NCI-H128 (cell line): Measurements from ENCODE around the gene VAMP2.
A peak's percentile ranks its signal among the peaks of the same experiment; 100 is the strongest.
"Not testable (repeated sequence)": the region's sequence is repeated elsewhere in the genome, so short reads cannot be mapped to it uniquely, and the experiment has no call there.

Experiments used
- DNase-seq: peaks from one replicate; lab custom pipeline; 2025; ENCODE audit not compliant: unreplicated experiment; lab: John Stamatoyannopoulos, UW

The VAMP2 gene

GRCh38 chr17:8176197-8176940, 13.6 kb upstream of the VAMP2 start, which contains the start of gene TMEM107:
TSS of gene TMEM107 (minus strand) at chr17:8176380. CDS start at chr17:8176286, 94 bp downstream.
- peak; percentile 63 for DNase-seq

- DNase-seq: no peak
These were observed 13.0 kb upstream of the VAMP2 start for GRCh38 chr17:8175795-8176196.

- DNase-seq: no peak
These were observed 11.1 kb upstream of the VAMP2 start for GRCh38 chr17:8173871-8174322.

DNA sequence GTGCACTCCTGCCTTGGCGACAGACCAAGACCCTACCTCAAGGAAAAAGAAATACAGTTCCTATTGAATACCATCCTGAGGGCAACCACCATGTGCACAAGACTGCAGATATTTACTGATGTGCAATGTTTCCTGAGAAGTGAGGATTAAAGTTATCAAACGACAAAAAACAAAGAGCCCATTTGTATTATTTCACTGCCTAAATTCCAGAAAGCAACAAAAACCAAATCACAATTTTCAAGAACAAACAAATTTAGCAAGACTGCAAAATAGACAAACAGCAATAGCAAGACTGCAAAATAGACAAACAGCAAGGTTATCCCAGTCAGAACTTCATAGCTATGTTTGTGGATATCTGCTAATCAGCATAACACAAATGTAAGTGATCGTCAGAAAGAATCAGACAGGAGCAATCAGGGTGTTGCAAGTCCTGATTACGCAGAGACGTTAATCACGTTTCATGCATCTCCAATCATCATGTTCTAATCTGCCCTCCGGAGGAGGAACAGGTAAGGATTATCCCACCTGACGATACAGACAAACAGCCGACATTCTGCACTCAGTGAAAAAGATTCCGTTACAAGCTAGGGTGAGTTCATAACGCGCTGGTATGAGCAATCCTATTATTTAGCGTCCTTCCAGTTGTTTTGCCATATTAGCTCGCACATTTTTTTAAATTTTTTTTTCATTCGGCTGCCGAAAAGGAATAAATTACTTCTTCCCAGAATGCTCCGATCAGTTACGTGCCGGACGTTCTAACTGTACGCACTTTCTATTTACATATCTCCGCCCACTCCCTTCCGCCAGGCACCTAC, 10.5 kb upstream of the VAMP2 start:
- peak; percentile 76 for DNase-seq

GRCh38 chr17:8170186-8170585, 7.4 kb upstream of the VAMP2 start:
- not testable (repeated sequence) for DNase-seq

GRCh38 chr17:8167526-8167925, 4.8 kb upstream of the VAMP2 start:
- DNase-seq: no peak

DNA sequence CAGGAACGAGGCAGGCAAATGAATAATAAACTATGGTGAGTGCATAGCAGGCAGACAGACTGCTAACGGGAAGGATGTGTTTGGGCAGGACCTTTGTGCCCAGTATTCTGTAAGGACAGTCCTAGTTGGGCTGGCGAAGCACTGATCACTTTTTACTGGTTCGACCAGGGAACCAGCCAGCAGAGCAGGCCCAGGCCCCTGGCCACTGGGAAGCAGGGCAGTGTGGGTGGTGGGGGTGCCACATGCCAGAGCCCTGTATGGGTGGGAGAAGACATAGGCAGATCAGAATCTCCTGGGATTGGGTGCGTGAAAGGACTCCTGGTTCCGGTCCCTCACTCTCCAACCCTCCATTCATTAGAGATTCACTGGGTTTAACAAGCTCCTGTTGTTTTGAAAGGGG, 4.0 kb upstream of the VAMP2 start:
- no peak for DNase-seq

DNA sequence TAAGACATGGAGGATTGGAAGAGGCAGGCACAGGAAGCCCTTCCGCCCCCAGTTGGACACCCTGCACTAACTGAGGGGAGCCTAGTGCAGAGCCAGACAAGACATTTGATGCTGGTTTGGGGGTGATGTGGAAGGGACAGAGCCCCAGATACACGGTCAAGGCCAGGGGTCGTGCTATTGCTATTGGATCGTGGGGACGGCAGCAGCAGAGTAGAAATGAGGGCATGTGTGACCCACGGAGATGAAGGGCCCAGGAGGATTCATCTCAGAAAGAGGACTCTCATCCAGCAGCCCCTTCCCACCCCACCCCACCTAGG, 2.0 kb upstream of the VAMP2 start:
- DNase-seq: no peak

GRCh38 chr17:8163978-8164814, 1.4 kb upstream of the VAMP2 start:
- DNase-seq: no peak

DNA sequence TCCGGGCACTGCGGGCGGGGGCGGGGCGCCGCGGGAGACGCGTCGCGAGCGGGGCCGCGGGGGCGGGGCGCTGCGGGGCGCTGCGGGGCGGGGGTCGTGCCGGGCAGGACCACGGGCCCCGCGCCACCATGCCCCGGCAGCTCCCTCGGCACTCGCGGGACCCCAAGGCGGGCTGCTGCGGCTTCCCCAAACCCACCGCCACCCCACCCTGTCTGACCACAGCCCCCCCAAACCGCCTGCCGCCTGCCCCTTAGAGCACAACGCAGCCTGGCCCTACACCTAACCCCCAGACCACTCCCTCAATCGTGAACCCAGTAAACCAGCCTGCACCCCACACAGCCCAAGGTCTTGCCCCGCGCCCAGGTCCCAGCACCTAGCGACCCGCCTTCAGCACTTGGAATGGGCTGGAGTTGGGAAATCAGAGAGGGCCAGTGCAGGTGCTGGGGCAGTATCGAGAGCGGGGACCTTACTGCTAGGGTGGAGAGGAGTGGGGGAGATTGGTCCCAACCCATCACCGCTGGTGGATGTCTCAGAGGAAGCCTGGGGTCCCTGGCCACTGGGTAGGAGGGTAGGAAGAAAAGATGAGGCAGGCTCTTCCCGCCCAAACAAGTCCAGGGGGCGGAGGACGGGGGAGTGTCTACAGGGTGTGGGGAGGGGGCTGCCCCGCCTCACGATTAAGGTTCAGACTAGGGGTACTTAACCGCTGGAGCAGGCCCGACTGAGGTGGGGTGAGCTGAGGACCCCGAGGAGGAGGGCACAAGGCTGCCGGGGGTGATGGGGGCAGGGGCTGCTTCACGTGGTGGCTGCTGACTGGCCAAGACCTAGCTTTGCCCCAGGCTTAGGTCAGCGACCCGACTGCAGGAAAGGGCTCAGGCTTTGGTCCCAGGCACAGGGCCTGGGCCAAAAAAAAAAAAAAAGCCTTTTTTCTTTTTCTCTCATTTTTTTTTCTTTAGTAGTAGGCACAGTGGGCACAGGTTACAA, 539 bp upstream of the VAMP2 start:
- DNase-seq: no peak

DNA sequence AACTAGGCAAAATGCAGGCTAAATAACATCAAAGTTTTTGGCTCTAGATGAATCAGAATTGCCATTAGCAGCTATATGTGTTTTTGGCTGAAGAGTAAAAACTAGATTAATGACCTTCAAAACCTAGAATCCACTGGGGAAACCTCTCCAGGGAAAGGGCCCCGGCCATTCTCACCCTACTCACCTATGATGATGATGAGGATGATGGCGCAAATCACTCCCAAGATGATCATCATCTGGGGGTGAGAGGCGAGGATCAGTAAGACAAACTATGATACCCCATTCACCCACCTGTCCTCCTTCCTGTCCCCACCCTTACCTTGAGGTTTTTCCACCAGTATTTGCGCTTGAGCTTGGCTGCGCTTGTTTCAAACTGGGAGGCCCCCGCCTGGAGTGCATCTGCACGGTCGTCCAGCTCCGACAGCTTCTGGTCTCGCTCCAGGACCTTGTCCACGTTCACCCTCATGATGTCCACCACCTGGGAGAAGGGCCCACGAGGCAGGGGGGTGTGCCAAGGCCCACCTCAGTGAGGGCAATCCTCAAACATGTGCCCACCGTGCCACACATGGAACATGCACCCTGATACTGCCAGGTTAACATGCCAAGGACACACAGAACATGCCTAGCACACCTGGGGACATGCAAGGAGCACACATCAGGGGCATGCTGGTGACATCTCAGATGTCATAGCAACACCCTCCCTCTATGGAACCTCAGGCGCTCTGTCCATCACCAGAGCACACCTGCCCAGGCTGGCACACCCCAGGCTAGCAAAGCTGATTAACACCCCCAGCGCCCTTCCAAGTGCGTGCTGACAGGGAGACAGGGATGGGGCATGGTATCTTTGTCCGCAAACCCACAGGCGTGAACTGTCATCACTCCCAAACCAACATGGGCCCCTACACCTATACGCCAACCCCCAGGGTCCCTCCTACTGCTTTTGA, 1.2 kb downstream of the VAMP2 start:
- DNase-seq: no peak

DNA sequence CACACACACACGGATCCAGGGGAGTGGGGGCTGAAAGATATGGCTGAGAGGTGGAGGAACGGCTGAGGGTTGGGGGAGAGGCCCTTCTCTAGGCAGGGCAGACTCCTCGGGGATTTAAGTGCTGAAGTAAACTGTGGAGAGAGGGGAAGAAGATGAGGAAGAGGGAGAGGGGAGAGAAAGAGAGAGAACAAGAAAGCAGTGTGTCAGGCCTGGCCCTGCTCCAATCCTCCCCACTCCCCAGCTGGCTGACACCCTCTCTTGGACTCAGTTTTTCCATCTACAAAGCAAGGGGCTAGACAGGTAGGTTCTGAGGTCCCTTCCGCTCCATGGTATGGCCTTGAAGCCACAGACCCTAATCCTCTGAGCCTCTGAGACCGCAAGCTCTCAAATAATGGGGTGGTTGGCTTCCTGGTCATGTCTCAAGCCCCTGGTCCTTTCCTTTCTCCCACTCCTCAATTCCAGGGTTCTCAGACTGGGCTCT, 2.0 kb downstream of the VAMP2 start:
- no peak for DNase-seq

DNA sequence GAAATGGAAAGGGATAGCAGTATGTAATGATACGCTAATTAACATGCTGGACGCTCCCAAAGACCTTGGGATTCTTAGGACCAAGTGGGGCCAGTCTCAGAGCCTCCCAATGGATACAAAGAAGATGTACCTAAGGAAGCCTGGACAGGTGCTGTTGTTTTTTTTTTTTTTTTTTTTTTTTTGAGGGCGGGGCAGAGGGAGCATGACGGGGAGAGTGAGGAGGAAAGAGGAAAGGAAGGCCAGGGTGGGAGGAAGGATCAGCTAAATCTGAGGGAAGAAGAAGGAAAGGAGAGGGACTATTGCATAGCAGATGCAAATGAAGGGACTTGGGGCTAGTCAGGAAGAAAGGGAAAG, 2.5 kb downstream of the VAMP2 start:
- DNase-seq: no peak

DNA sequence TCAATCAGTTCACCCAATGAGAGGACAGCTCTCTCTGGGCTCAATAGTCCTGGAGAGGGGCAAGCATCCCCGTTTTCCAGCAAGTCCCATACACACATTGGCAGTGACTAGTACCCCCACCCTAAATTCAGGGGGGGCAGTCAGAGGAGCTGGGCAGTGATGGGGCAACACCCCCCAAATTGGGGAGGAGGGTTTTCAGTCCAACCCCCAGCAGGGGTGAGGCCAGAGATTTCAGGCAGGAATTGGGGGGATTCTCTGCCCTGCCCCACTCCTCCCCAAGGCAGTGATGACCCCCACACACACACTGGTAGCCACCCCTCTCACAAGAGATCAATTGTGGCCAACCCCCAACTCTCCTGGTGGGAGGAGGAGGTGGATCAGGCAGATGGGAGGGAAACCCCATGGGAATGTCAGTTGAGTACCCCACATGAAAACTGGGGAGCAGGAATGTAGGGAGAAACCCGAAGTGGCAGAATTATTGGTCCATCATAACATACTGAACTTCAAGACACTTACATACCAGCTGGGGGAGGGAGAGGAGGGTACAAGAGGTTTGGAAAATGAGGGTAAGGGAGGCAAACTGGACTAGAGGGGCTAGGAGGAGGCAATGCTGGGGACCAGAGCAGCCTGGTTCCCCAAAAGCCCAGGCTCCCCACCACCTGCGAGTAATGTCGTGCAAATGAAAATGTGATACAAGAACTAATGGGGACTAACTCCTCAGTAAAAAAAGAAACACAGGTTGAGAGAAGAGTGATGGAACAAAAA, 3.1 kb downstream of the VAMP2 start:
- no peak for DNase-seq

DNA sequence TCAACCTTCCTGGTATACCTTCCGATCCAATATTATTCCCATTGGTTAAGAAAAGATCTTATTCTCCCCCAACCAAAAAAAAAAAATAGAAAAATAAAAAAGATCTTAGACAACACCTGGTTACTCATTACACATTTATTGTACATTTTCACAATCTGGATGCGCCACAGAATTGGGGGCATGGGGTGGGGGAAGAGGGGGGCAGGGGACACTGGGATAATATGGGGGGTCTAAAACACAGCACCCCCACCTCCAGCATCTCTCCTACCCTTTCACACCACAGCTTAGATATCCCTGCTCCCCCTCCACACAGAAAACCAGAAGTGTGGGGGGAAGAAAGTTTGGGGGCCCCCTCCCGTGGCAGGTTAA, 3.7 kb downstream of the VAMP2 start:
- DNase-seq: no peak

DNA sequence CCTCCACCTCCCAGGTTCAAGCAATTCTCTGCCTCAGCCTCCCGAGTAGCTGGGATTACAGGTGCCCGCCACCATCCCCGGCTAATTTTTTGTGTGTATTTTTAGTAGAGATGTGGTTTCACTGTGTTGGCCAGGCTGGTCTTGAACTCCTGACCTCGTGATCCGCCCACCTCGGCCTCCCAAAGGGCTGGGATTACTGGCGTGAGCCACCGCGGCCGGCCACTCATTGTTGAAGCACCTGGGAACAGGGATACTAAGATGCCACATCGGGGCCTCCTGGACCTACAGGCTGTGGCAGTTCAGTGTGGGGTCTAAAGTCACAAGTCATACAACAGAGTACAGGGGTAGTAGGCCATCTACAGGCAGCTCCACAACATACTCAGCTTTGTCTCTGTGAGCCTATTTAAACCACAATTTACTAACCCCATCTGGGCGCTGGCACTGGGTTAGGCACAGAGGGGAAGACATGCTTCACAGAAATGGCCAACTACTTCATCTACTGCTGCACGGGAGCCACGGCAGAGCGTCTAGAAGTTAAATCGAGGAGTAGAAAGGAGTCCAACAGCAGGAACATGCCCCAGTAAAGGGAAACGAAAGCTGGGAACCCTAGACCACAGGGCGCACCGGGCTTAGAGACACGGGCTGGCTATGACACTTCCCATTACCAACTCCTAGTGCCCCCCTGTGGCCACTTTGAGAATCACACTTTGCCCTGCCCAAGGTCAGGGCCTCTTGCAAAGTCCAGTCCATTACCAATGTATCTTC, 4.3 kb downstream of the VAMP2 start:
- DNase-seq: peak; percentile 37

DNA sequence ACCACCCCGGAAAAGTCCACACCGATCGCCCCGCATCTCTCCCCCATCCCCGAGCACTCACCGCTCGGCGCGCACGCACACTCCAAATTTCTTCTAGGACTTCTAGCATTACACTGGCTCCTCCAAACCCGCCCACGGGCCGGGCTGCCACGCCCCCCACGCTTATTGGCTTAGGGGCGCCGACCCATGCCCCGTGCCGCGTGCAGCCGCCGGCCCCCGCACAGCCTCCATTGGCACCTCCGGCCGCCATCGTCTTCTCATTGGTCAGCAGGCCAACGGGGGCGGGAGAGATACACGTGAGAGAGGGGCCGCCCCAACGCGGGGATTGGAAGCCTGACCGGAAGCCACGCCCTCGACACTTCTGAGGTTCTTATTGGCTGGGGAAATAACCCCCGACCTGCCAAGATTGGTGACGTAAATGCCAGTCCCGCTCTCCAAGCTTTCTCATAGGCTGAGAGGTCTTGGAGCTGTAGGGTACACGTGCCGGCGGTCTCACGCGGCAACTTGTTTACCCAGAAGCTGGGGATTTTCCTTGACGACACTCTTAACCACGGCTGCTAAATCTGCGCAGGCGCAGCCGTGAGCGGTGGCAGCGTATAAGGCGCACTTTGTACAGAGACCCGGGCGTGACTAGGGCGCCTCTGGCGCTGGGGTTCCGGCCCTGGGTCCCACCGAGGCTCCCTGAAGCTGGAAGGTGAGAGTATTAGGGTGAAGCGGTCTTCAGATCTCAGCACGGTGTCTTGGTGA, 6.3 kb downstream of the VAMP2 start:
- peak; percentile 98 for DNase-seq
